ENCODE data around the gene IL1RN.

- no peak for TF ChIP-seq CTCF (IDR thresholded peaks at IDR 0.05)
- TF ChIP-seq POLR2A (IDR thresholded peaks at IDR 0.05), result no peak
- no peak for TF ChIP-seq EP300 (IDR thresholded peaks at IDR 0.05)
- TF ChIP-seq POLR2AphosphoS5 (IDR thresholded peaks at IDR 0.05), result no peak
These were observed 22.2 kb upstream of the IL1RN start for GRCh38 chr2:113105047-113105785.

All from suprapubic skin (tissue), 4 donors.